Stimulated activated CD8-positive, alpha-beta memory T cell treated with anti-CD3 and anti-CD28 coated beads, Interleukin-7, amount 100 ng/mL, for 1 hour (primary cell): Measurements from ENCODE around the gene MKS1.

Experiments
- DNase-seq, 2 donors: peaks; one replicate each; pipeline ENCODE4 v3.0.0-alpha.2; 2020; ENCODE audit warnings: low read depth in 2 of 2

The MKS1 gene

GRCh38 chr17:58200024-58200633 is 18.9 kb downstream of the MKS1 start:
- DNase-seq: peak in 1 of 2 donors; percentile 20

GRCh38 chr17:58196610-58197009 is 22.4 kb downstream of the MKS1 start:
- DNase-seq: no peak

- no peak for DNase-seq
These were observed 23.4 kb downstream of the MKS1 start for GRCh38 chr17:58195518-58196123.

GRCh38 chr17:58193641-58194255 is 25.3 kb downstream of the MKS1 start:
- DNase-seq: no peak

GRCh38 chr17:58192612-58193011 is 26.4 kb downstream of the MKS1 start, which contains the start of gene EPX:
TSS of gene EPX (plus strand) at chr17:58192726. CDS start at chr17:58192847, 121 bp downstream.
- DNase-seq: no peak

- DNase-seq: no peak
These were observed 27.7 kb downstream of the MKS1 start for GRCh38 chr17:58191241-58191896.

- no peak for DNase-seq
These were observed 29.5 kb downstream of the MKS1 start for GRCh38 chr17:58189436-58190146.

- DNase-seq: no peak
These were observed 31.4 kb downstream of the MKS1 start for GRCh38 chr17:58187675-58188074.

- DNase-seq: no peak
These were observed 32.0 kb downstream of the MKS1 start for GRCh38 chr17:58187063-58187462.

- DNase-seq: no peak
These were observed 32.5 kb downstream of the MKS1 start for GRCh38 chr17:58186591-58186990.

GRCh38 chr17:58184986-58185761 is 33.9 kb downstream of the MKS1 start:
- no peak for DNase-seq

- DNase-seq: no peak
These were observed 34.6 kb downstream of the MKS1 start for GRCh38 chr17:58184308-58184985.

- DNase-seq: no peak
These were observed 35.5 kb downstream of the MKS1 start for GRCh38 chr17:58183514-58183913.

- DNase-seq: no peak
These were observed 37.3 kb downstream of the MKS1 start for GRCh38 chr17:58181796-58182195.

GRCh38 chr17:58176200-58176599 is 42.9 kb downstream of the MKS1 start:
- DNase-seq: no peak

GRCh38 chr17:58174871-58175270 is 44.2 kb downstream of the MKS1 start:
- no peak for DNase-seq

- no peak for DNase-seq
These were observed 46.5 kb downstream of the MKS1 start for GRCh38 chr17:58172369-58173071.

- no peak for DNase-seq
These were observed 48.4 kb downstream of the MKS1 start for GRCh38 chr17:58170622-58171021.

GRCh38 chr17:58166682-58167081 is 52.4 kb downstream of the MKS1 start, which contains the start of gene OR4D2:
TSS of gene OR4D2 (plus strand) at chr17:58166982. CDS start at chr17:58169656, 2,674 bp downstream.
- DNase-seq: no peak

GRCh38 chr17:58165981-58166380 is 53.1 kb downstream of the MKS1 start:
- DNase-seq: no peak
